Activated CD4-positive, alpha-beta T cell treated with anti-CD3 and anti-CD28 coated beads, Interleukin-2, Interleukin-4, amounts not matched to agents 100 ng/mL and 50 ng/mL, durations not matched to agents 16 hours and 8 hours (primary cell): ENCODE measurements around the gene S100B.

Experiments
- DNase-seq: peaks from one replicate; pipeline ENCODE4 v3.0.0-alpha.2; 2020; ENCODE audit warnings: low spot score

The S100B gene

GRCh38 chr21:46560568-46561444, 44.1 kb downstream of the S100B start:
- no peak for DNase-seq

GRCh38 chr21:46559291-46559983, 45.4 kb downstream of the S100B start:
- DNase-seq: peak; percentile 39

- DNase-seq: no peak
Measured at GRCh38 chr21:46557919-46558392, 46.9 kb downstream of the S100B start.

GRCh38 chr21:46557469-46557868, 47.4 kb downstream of the S100B start:
- no peak for DNase-seq

- DNase-seq: no peak
Measured at GRCh38 chr21:46556802-46557201, 48.1 kb downstream of the S100B start.

GRCh38 chr21:46555678-46556077, 49.2 kb downstream of the S100B start:
- no peak for DNase-seq

- no peak for DNase-seq
Measured at GRCh38 chr21:46555225-46555617, 49.7 kb downstream of the S100B start.

- no peak for DNase-seq
Measured at GRCh38 chr21:46554431-46555224, 50.3 kb downstream of the S100B start.

- no peak for DNase-seq
Measured at GRCh38 chr21:46553993-46554392, 50.9 kb downstream of the S100B start.

GRCh38 chr21:46552865-46553379, 52.0 kb downstream of the S100B start:
- DNase-seq: no peak

- DNase-seq: no peak
Measured at GRCh38 chr21:46552274-46552673, 52.6 kb downstream of the S100B start.

- no peak for DNase-seq
Measured at GRCh38 chr21:46551636-46552241, 53.1 kb downstream of the S100B start.

GRCh38 chr21:46550116-46550941, 54.6 kb downstream of the S100B start:
- peak; percentile 9 for DNase-seq

- DNase-seq: no peak
Measured at GRCh38 chr21:46549650-46550049, 55.2 kb downstream of the S100B start.
